Skin of body (tissue), 2 donors: ENCODE data around the gene SAMD4A. TPM values are rescaled to one million over a fixed set of nuclear protein-coding genes. Genes with fewer than 3 reads are reported as not detected.
"Not testable (repeated sequence)": the region's sequence is repeated elsewhere in the genome, so short reads cannot be mapped to it uniquely, and the experiment has no call there.

Experiments used
- DNase-seq: peaks from one replicate; lab custom pipeline; 2025; lab: John Stamatoyannopoulos, UW
- total RNA-seq: library from RNA; depleted of rRNA; stranded (reverse); fragments of >200 nt; gene quantifications from one replicate; pipeline ENCODE4 v1.2.3, GENCODE V29; 2014

Gene SAMD4A
- total RNA-seq, 1 donor from 2014 or later, result 41.9 TPM

- DNase-seq, result no peak
These were observed 230.6 kb downstream of the SAMD4A start for GRCh38 chr14:54797556-54797955.

GRCh38 chr14:54797986-54798385 is 231.1 kb downstream of the SAMD4A start:
- DNase-seq, result no peak

- no peak for DNase-seq
These were observed 231.7 kb downstream of the SAMD4A start for GRCh38 chr14:54798465-54799124.

- DNase-seq, result not testable (repeated sequence)
These were observed 234.6 kb downstream of the SAMD4A start for GRCh38 chr14:54801482-54801881.

GRCh38 chr14:54803396-54803795 is 236.5 kb downstream of the SAMD4A start:
- DNase-seq, result no peak

GRCh38 chr14:54803926-54804537 is 237.1 kb downstream of the SAMD4A start:
- no peak for DNase-seq

- DNase-seq, result no peak
These were observed 237.7 kb downstream of the SAMD4A start for GRCh38 chr14:54804538-54805041.

- DNase-seq, result no peak
These were observed 238.1 kb downstream of the SAMD4A start for GRCh38 chr14:54805070-54805444.

GRCh38 chr14:54805445-54806322 is 238.8 kb downstream of the SAMD4A start:
- DNase-seq, result peak; percentile 26

- no peak for DNase-seq
These were observed 239.7 kb downstream of the SAMD4A start for GRCh38 chr14:54806616-54807015.

- DNase-seq, result no peak
These were observed 240.5 kb downstream of the SAMD4A start for GRCh38 chr14:54807428-54807827.

GRCh38 chr14:54807881-54808280 is 241.0 kb downstream of the SAMD4A start:
- DNase-seq, result no peak

GRCh38 chr14:54808326-54809161 is 241.6 kb downstream of the SAMD4A start:
- no peak for DNase-seq

- no peak for DNase-seq
These were observed 242.8 kb downstream of the SAMD4A start for GRCh38 chr14:54809767-54810166.

- DNase-seq, result no peak
These were observed 245.7 kb downstream of the SAMD4A start for GRCh38 chr14:54812617-54813016.

- DNase-seq, result no peak
These were observed 246.2 kb downstream of the SAMD4A start for GRCh38 chr14:54813081-54813480.

GRCh38 chr14:54814076-54814475 is 247.1 kb downstream of the SAMD4A start:
- DNase-seq, result no peak

- DNase-seq, result no peak
These were observed 248.1 kb downstream of the SAMD4A start for GRCh38 chr14:54815016-54815415.

- no peak for DNase-seq
These were observed 248.6 kb downstream of the SAMD4A start for GRCh38 chr14:54815515-54815914.

- no peak for DNase-seq
These were observed 249.5 kb downstream of the SAMD4A start for GRCh38 chr14:54816450-54816849.

- no peak for DNase-seq
These were observed 250.6 kb downstream of the SAMD4A start for GRCh38 chr14:54817506-54817905.
